Nephron progenitor cell (in vitro differentiated cells): Measurements from ENCODE around the gene WNK4.
A peak's percentile ranks its signal among the peaks of the same experiment; 100 is the strongest.

Experiments
- DNase-seq: peaks from one replicate; pipeline ENCODE4 v3.0.0; 2021
- H3K27ac Mint-ChIP-seq: 2 replicates; pipeline ENCODE4 v1.8.0; 2021; ENCODE audit warnings: mild to moderate bottlenecking, moderate library complexity, mixed read lengths
- H3K27me3 Mint-ChIP-seq: 2 replicates; pipeline ENCODE4 v1.8.0; 2021; ENCODE audit warnings: mild to moderate bottlenecking, low read depth, mixed read lengths; ENCODE audit not compliant: poor library complexity
- H3K36me3 Mint-ChIP-seq: 2 replicates; pipeline ENCODE4 v1.8.0; 2021; ENCODE audit warnings: low read depth, mixed read lengths
- H3K4me1 Mint-ChIP-seq: 2 replicates; pipeline ENCODE4 v1.8.0; 2021; ENCODE audit warnings: mixed read lengths
- H3K4me3 Mint-ChIP-seq: 2 replicates; pipeline ENCODE4 v1.8.0; 2021; ENCODE audit warnings: mild to moderate bottlenecking, moderate library complexity, mixed read lengths
- H3K9me3 Mint-ChIP-seq: 2 replicates; pipeline ENCODE4 v1.8.0; 2021; ENCODE audit warnings: mild to moderate bottlenecking, moderate library complexity, mixed read lengths
- CTCF ChIP-seq: fragments of 200-600 bp; sonication (generic); IDR thresholded peaks from 2 replicates; pipeline ENCODE4 v1.5.0; 2021; ENCODE audit warnings: antibody characterized with exemption

WNK4 gene

GRCh38 chr17:42844761-42845555 lies 64.5 kb downstream of the WNK4 start:
- no peak for DNase-seq
- Mint-ChIP-seq H3K36me3 (peaks cover 21% of the 10 kb centered on the region), H3K27ac (peak overlapping the region; percentile 57), H3K4me3 (no peak overlapping the region), H3K9me3 (no peaks in the 10 kb centered on the region), H3K4me1 (peaks cover 9% of the 10 kb centered on the region), H3K27me3 (no peaks in the 10 kb centered on the region)
- TF ChIP-seq CTCF: no peak

DNA sequence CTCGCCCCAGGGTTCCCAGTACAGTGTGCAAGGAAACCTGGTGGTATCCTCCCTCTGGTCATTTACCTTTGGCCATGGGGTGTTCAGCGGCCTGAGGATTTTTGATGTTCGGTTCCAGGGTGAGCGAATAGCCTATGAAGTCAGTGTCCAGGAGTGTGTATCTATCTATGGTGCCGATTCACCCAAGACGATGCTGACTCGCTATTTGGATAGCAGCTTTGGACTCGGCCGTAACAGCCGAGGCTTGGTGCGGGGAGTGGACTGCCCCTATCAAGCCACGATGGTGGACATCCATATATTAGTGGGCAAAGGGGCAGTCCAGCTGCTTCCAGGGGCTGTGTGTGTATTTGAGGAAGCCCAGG lies 65.1 kb downstream of the WNK4 start:
- Mint-ChIP-seq H3K9me3 (no peaks in the 10 kb centered on the region), H3K4me3 (no peak overlapping the region), H3K36me3 (peaks cover 21% of the 10 kb centered on the region), H3K4me1 (peaks cover 15% of the 10 kb centered on the region), H3K27me3 (no peaks in the 10 kb centered on the region), H3K27ac (peak overlapping the region; percentile 57)
- TF ChIP-seq CTCF: no peak
- no peak for DNase-seq

GRCh38 chr17:42845918-42846593 lies 65.6 kb downstream of the WNK4 start:
- no peaks in the 10 kb centered on the region for H3K9me3 Mint-ChIP-seq
- H3K4me1 Mint-ChIP-seq: peaks cover 20% of the 10 kb centered on the region
- H3K27ac Mint-ChIP-seq: peak overlapping the region; percentile 77
- DNase-seq: no peak
- no peaks in the 10 kb centered on the region for H3K27me3 Mint-ChIP-seq
- TF ChIP-seq CTCF: no peak
- peaks cover 21% of the 10 kb centered on the region for H3K36me3 Mint-ChIP-seq
- no peak overlapping the region for H3K4me3 Mint-ChIP-seq
